Measurements from ENCODE around the gene KRT71. TPM values are rescaled to one million over a fixed set of nuclear protein-coding genes. Genes with fewer than 3 reads are reported as not detected.

Gene KRT71
- total RNA-seq (2014; rRNA removed; shearing (Covaris generic)) (not detected in 2 replicates), total RNA-seq (2022) (not detected in 2 replicates), Bru-seq, nascent RNA (not detected), BruChase-seq, experiment 1, labeled RNA remaining after a 6-hour chase (not detected), BruChase-seq, experiment 2, labeled RNA remaining after a 2-hour chase (not detected)
- long read RNA-seq = 0 reads

- Histone ChIP-seq H3K9me3 (ENCODE audit: low read length) (no peaks in the 10 kb centered on the region), H4K20me1 (ENCODE audit: insufficient read depth, low read length) (no peaks in the 10 kb centered on the region), H3K4me1 (ENCODE audit: insufficient read depth, low read length, poor library complexity, severe bottlenecking) (no peaks in the 10 kb centered on the region), H3K4me3 (ENCODE audit: low read depth, low read length, poor library complexity, severe bottlenecking) (no peak within 1 kb of the TSS), H2AFZ (ENCODE audit: low read length) (no peak within 1 kb of the TSS), H3K4me2 (ENCODE audit: low read length) (no peak within 1 kb of the TSS), H3K9me2 (ENCODE audit: insufficient read depth, low read length) (no peaks in the 10 kb centered on the region), H3K27ac (ENCODE audit: low read depth, low read length, poor library complexity, severe bottlenecking) (no peak within 1 kb of the TSS), H3K36me3 (ENCODE audit: insufficient read depth, low read length) (no peaks in the 10 kb centered on the region), H3K79me2 (ENCODE audit: insufficient read depth, low read depth, low read length) (no peaks in the 10 kb centered on the region)
- POLR2A ChIA-PET = no interaction called here
- DNase-seq (ENCODE audit: low spot score) = no peak
- no TSS peak for BruUV-seq (replicated peaks)
- intact Hi-C loops (cut with micrococcal nuclease; ENCODE audit: unreplicated experiment) = no loop called here
- no peak for TF ChIP-seq EZH2phosphoT487 (IDR thresholded peaks at IDR 0.05; ENCODE audit: borderline replicate concordance, low read depth, low read length)
- no peak for TF ChIP-seq CTCF (conservative IDR thresholded peaks at IDR 0.05; ENCODE audit: low read length)
- CTCF ChIA-PET (ENCODE audit: unreplicated experiment) = no interaction called here
Measured at GRCh38 chr12:52552681-52553195, at the start of gene KRT71. Gene KRT71, minus strand, starts transcription at chr12:52553145. Its CDS starts 68 bp downstream, at chr12:52553077.

- H3K79me2 ChIP-seq (ENCODE audit: insufficient read depth, low read depth, low read length) = no peaks in the 10 kb centered on the region
- no peaks in the 10 kb centered on the region for H4K20me1 ChIP-seq (ENCODE audit: insufficient read depth, low read length)
- H3K9me2 ChIP-seq (ENCODE audit: insufficient read depth, low read length) = no peaks in the 10 kb centered on the region
- TF ChIP-seq EZH2phosphoT487 (IDR thresholded peaks at IDR 0.05; ENCODE audit: borderline replicate concordance, low read depth, low read length) = no peak
- no peak overlapping the region for H3K4me2 ChIP-seq (ENCODE audit: low read length)
- POLR2A ChIA-PET = no interaction called here
- CTCF ChIA-PET (ENCODE audit: unreplicated experiment) = no interaction called here
- no peak overlapping the region for H3K4me3 ChIP-seq (ENCODE audit: low read depth, low read length, poor library complexity, severe bottlenecking)
- intact Hi-C loops (cut with micrococcal nuclease; ENCODE audit: unreplicated experiment) = no loop called here
- H2AFZ ChIP-seq (ENCODE audit: low read length) = no peak overlapping the region
- H3K36me3 ChIP-seq (ENCODE audit: insufficient read depth, low read length) = no peaks in the 10 kb centered on the region
- no peaks in the 10 kb centered on the region for H3K4me1 ChIP-seq (ENCODE audit: insufficient read depth, low read length, poor library complexity, severe bottlenecking)
- no TSS peak for BruUV-seq (replicated peaks)
- H3K27ac ChIP-seq (ENCODE audit: low read depth, low read length, poor library complexity, severe bottlenecking) = no peak overlapping the region
- DNase-seq (ENCODE audit: low spot score) = no peak
- no peaks in the 10 kb centered on the region for H3K9me3 ChIP-seq (ENCODE audit: low read length)
Measured at GRCh38 chr12:52602552-52602951, 49.6 kb upstream of the KRT71 start.

- TF ChIP-seq CTCF (conservative IDR thresholded peaks at IDR 0.05; ENCODE audit: low read length) = no peak
- no peak for TF ChIP-seq EZH2phosphoT487 (IDR thresholded peaks at IDR 0.05; ENCODE audit: borderline replicate concordance, low read depth, low read length)
- ChIA-PET CTCF (ENCODE audit: unreplicated experiment) (no interaction called here), POLR2A (no interaction called here)
- no peaks in the 10 kb centered on the region for H3K79me2 ChIP-seq (ENCODE audit: insufficient read depth, low read depth, low read length)
- no peak overlapping the region for H3K27ac ChIP-seq (ENCODE audit: low read depth, low read length, poor library complexity, severe bottlenecking)
- DNase-seq (ENCODE audit: low spot score) = no peak
- H3K9me2 ChIP-seq (ENCODE audit: insufficient read depth, low read length) = no peaks in the 10 kb centered on the region
- H3K9me3 ChIP-seq (ENCODE audit: low read length) = no peaks in the 10 kb centered on the region
- no peaks in the 10 kb centered on the region for H4K20me1 ChIP-seq (ENCODE audit: insufficient read depth, low read length)
- H3K4me3 ChIP-seq (ENCODE audit: low read depth, low read length, poor library complexity, severe bottlenecking) = no peak overlapping the region
- intact Hi-C loops (cut with micrococcal nuclease; ENCODE audit: unreplicated experiment) = no loop called here
- no peak overlapping the region for H2AFZ ChIP-seq (ENCODE audit: low read length)
- H3K4me1 ChIP-seq (ENCODE audit: insufficient read depth, low read length, poor library complexity, severe bottlenecking) = no peaks in the 10 kb centered on the region
- H3K36me3 ChIP-seq (ENCODE audit: insufficient read depth, low read length) = no peaks in the 10 kb centered on the region
- no TSS peak for BruUV-seq (replicated peaks)
- no peak overlapping the region for H3K4me2 ChIP-seq (ENCODE audit: low read length)
Measured at GRCh38 chr12:52601671-52602070, 48.7 kb upstream of the KRT71 start.
